H9 (cell line): ENCODE measurements around the gene ADGRD1. TPM values are rescaled to one million over a fixed set of nuclear protein-coding genes. Genes with fewer than 3 reads are reported as not detected.

Experiments
- DNase-seq: peaks from one replicate; pipeline ENCODE4 v3.0.0-alpha.2; 2017
- H2AFZ ChIP-seq: one replicate; pipeline ENCODE4 v1.6.1; 2013; ENCODE audit warnings: mild to moderate bottlenecking, low read length, control low read depth, moderate library complexity
- H2AK5ac ChIP-seq: 2 replicates; pipeline ENCODE4 v1.6.1; 2013; ENCODE audit warnings: low read length, control low read depth, mixed read lengths; ENCODE audit not compliant: insufficient read length
- H2BK120ac ChIP-seq: one replicate; pipeline ENCODE4 v1.6.1; 2013; ENCODE audit warnings: low read depth, mild to moderate bottlenecking, low read length, control low read depth, inconsistent platforms; ENCODE audit not compliant: poor library complexity, severe bottlenecking
- H2BK12ac ChIP-seq: 2 replicates; pipeline ENCODE4 v1.6.1; 2013; ENCODE audit warnings: low read length, control low read depth, mixed read lengths, low read depth; ENCODE audit not compliant: insufficient read length
- H2BK15ac ChIP-seq: 2 replicates; pipeline ENCODE4 v1.6.1; 2013; ENCODE audit warnings: low read depth, low read length, control low read depth
- H2BK20ac ChIP-seq: one replicate; pipeline ENCODE4 v1.6.1; 2013; ENCODE audit warnings: low read depth, mild to moderate bottlenecking, low read length, control low read depth, inconsistent platforms; ENCODE audit not compliant: poor library complexity, severe bottlenecking
- H2BK5ac ChIP-seq: 2 replicates; pipeline ENCODE4 v1.6.1; 2013; ENCODE audit warnings: low read length, control low read depth, mixed read lengths; ENCODE audit not compliant: insufficient read length
- H3K14ac ChIP-seq: 2 replicates; pipeline ENCODE4 v1.6.1; 2013; ENCODE audit warnings: low read length, control low read depth; ENCODE audit not compliant: insufficient read depth
- H3K18ac ChIP-seq: 2 replicates; pipeline ENCODE4 v1.6.1; 2013; ENCODE audit warnings: low read depth, mild to moderate bottlenecking, mixed read lengths, low read length, control low read depth; ENCODE audit not compliant: insufficient read length
- H3K23ac ChIP-seq: 2 replicates; pipeline ENCODE4 v1.6.1; 2013; ENCODE audit warnings: low read length, control low read depth, mixed read lengths, low read depth; ENCODE audit not compliant: insufficient read length
- H3K23me2 ChIP-seq: 2 replicates; pipeline ENCODE4 v1.6.1; 2013; ENCODE audit warnings: low read depth, mild to moderate bottlenecking, mixed read lengths, low read length, control low read depth; ENCODE audit not compliant: insufficient read length, poor library complexity, severe bottlenecking
- H3K27ac ChIP-seq: 2 replicates; pipeline ENCODE4 v1.5.1; 2013; ENCODE audit warnings: low read length, control low read depth, mixed read lengths, low read depth; ENCODE audit not compliant: insufficient read length
- H3K27me3 ChIP-seq: 2 replicates; pipeline ENCODE4 v1.6.1; 2013; ENCODE audit warnings: low read length, control low read depth, inconsistent platforms; ENCODE audit not compliant: insufficient read depth
- H3K4ac ChIP-seq: 2 replicates; pipeline ENCODE4 v1.6.1; 2013; ENCODE audit warnings: low read depth, mild to moderate bottlenecking, control low read depth, inconsistent platforms, low read length, moderate library complexity
- H3K4me1 ChIP-seq: 2 replicates; pipeline ENCODE4 v1.6.1; 2013; ENCODE audit warnings: low read length, control low read depth, inconsistent platforms; ENCODE audit not compliant: insufficient read depth
- H3K4me2 ChIP-seq: 2 replicates; pipeline ENCODE4 v1.6.1; 2013; ENCODE audit warnings: low read length, control low read depth, mixed read lengths; ENCODE audit not compliant: insufficient read length, insufficient read depth
- H3K56ac ChIP-seq: 2 replicates; pipeline ENCODE4 v1.6.1; 2013; ENCODE audit warnings: low read depth, mild to moderate bottlenecking, mixed read lengths, low read length, control low read depth; ENCODE audit not compliant: insufficient read length
- H3K79me1 ChIP-seq: 2 replicates; pipeline ENCODE4 v1.6.1; 2013; ENCODE audit warnings: low read depth, mild to moderate bottlenecking, moderate library complexity, low read length, control low read depth, inconsistent platforms; ENCODE audit not compliant: insufficient read depth, poor library complexity, severe bottlenecking
- H3K79me2 ChIP-seq: 2 replicates; pipeline ENCODE4 v1.6.1; 2013; ENCODE audit warnings: low read length, control low read depth, inconsistent platforms; ENCODE audit not compliant: insufficient read depth
- H3K9ac ChIP-seq: 2 replicates; pipeline ENCODE4 v1.6.1; 2013; ENCODE audit warnings: low read length, control low read depth, mixed read lengths; ENCODE audit not compliant: insufficient read length; ENCODE audit errors: extremely low read depth
- H3K9me3 ChIP-seq: one replicate; pipeline ENCODE4 v1.6.1; 2013; ENCODE audit warnings: low read depth, low read length, inconsistent platforms; ENCODE audit not compliant: control insufficient read depth
- H3T11ph ChIP-seq: one replicate; pipeline ENCODE4 v1.6.1; 2013; ENCODE audit warnings: mild to moderate bottlenecking, low read length, control low read depth, inconsistent platforms
- H4K20me1 ChIP-seq: one replicate; pipeline ENCODE4 v1.6.1; 2013; ENCODE audit not compliant: control insufficient read depth, insufficient read length, insufficient read depth
- H4K5ac ChIP-seq: 2 replicates; pipeline ENCODE4 v1.6.1; 2013; ENCODE audit warnings: low read depth, mild to moderate bottlenecking, mixed read lengths, low read length, control low read depth; ENCODE audit not compliant: insufficient read length
- H4K8ac ChIP-seq: replicated peaks from 2 replicates; pipeline ENCODE4 v1.6.1; 2013; ENCODE audit warnings: low read length, control low read depth, mixed read lengths, low read depth; ENCODE audit not compliant: insufficient read length
- H4K91ac ChIP-seq: 2 replicates; pipeline ENCODE4 v1.6.1; 2013; ENCODE audit warnings: low read depth, mild to moderate bottlenecking, moderate library complexity, mixed read lengths, low read length, control low read depth; ENCODE audit not compliant: insufficient read length
- H3K27ac Mint-ChIP-seq, 3 experiments: 2 replicates in 2 of 3; 3 replicates in 1 of 3; pipeline ENCODE4 v1.8.0; 2020 to 2021; ENCODE audit warnings: mixed read lengths in 3 of 3, mild to moderate bottlenecking in 1 of 3, moderate library complexity in 1 of 3
- H3K27me3 Mint-ChIP-seq: 2 replicates; pipeline ENCODE4 v1.8.0; 2021; ENCODE audit warnings: low read depth, mild to moderate bottlenecking, moderate library complexity, mixed read lengths
- H3K36me3 Mint-ChIP-seq, 3 experiments: 2 replicates in 2 of 3; 3 replicates in 1 of 3; pipeline ENCODE4 v1.8.0; 2020 to 2021; ENCODE audit warnings: low read depth in 3 of 3, mixed read lengths in 3 of 3; ENCODE audit not compliant: insufficient read depth in 1 of 3
- H3K4me1 Mint-ChIP-seq, 2 experiments: 2 replicates each; pipeline ENCODE4 v1.8.0; 2020; ENCODE audit warnings: mixed read lengths in 2 of 2
- H3K4me3 Mint-ChIP-seq, 2 experiments: 2 replicates in 1 of 2; 3 replicates in 1 of 2; pipeline ENCODE4 v1.8.0; 2020 to 2021; ENCODE audit warnings: mild to moderate bottlenecking in 2 of 2, mixed read lengths in 2 of 2, moderate library complexity in 1 of 2
- H3K9me3 Mint-ChIP-seq, 2 experiments: 2 replicates in 1 of 2; 3 replicates in 1 of 2; pipeline ENCODE4 v1.8.0; 2020; ENCODE audit warnings: mild to moderate bottlenecking in 2 of 2, mixed read lengths in 2 of 2, moderate library complexity in 1 of 2
- CTCF ChIP-seq: fragments of 200-600 bp; sonication (generic); conservative IDR thresholded peaks from 3 replicates; pipeline ENCODE4 v1.8.0; 2021; ENCODE audit warnings: antibody characterized with exemption, mild to moderate bottlenecking
- WGBS: extraction: QIAGEN DNeasy Blood & Tissue Kit; methylation state at CpG from one replicate; pipeline ENCODE4 v1.1.7; 2013; ENCODE audit warnings: missing lambda C conversion rate, low lambda C conversion rate, mixed read lengths; ENCODE audit not compliant: insufficient read length; ENCODE audit errors: extremely low coverage; 5-methylcytosine and 5-hydroxymethylcytosine counted together
- total RNA-seq: library from RNA; stranded (reverse); gene quantifications from 2 replicates; pipeline ENCODE4 v1.2.1, GENCODE V29; 2021

ADGRD1 gene
- total RNA-seq, 1 experiment from 2014 or later, result 0.52 TPM

GRCh38 chr12:130960058-130960457 is 6.4 kb downstream of the ADGRD1 start:
- Histone ChIP-seq H4K91ac (no peak overlapping the region), H2AFZ (no peak overlapping the region), H3K4ac (no peak overlapping the region), H3K27ac (no peak overlapping the region), H3K4me1 (no peaks in the 10 kb centered on the region), H3T11ph (no peak overlapping the region), H2BK12ac (no peak overlapping the region), H3K27me3 (no peaks in the 10 kb centered on the region), H2BK20ac (no peak overlapping the region), H3K14ac (no peak overlapping the region), H4K8ac (no peak overlapping the region), H4K20me1 (no peaks in the 10 kb centered on the region), H3K9ac (no peak overlapping the region), H2BK15ac (no peak overlapping the region), H3K23me2 (no peaks in the 10 kb centered on the region), H3K4me2 (no peak overlapping the region), H3K23ac (no peak overlapping the region), H3K79me1 (no peaks in the 10 kb centered on the region), H3K79me2 (no peaks in the 10 kb centered on the region), H2BK5ac (no peak overlapping the region), H4K5ac (no peak overlapping the region), H3K9me3 (no peaks in the 10 kb centered on the region), H3K18ac (no peak overlapping the region), H2AK5ac (no peak overlapping the region), H2BK120ac (no peak overlapping the region), H3K56ac (no peak overlapping the region)
- H3K36me3 Mint-ChIP-seq, result no peaks in the 10 kb centered on the region
- DNase-seq, result no peak
- H3K27me3 Mint-ChIP-seq, result peaks cover 3% of the 10 kb centered on the region; the same call in 1 of the 2 replicates
- TF ChIP-seq CTCF, result no peak
- no peak overlapping the region for H3K4me3 Mint-ChIP-seq
- no CpG with 5 or more reads among the region's 3 CpGs for WGBS
- no peaks in the 10 kb centered on the region for H3K9me3 Mint-ChIP-seq
- H3K27ac Mint-ChIP-seq, result no peak overlapping the region
- peaks cover 2 to 4% of the 10 kb centered on the region in 2 experiments for H3K4me1 Mint-ChIP-seq
